ENCODE measurements around the gene FDCSP. TPM values are rescaled to one million over a fixed set of nuclear protein-coding genes. Genes with fewer than 3 reads are reported as not detected.
"Not testable (repeated sequence)": the region's sequence is repeated elsewhere in the genome, so short reads cannot be mapped to it uniquely, and the experiment has no call there.

Gene FDCSP
- total RNA-seq, 1 experiment from 2014 or later = 0.97 TPM

- DNase-seq (ENCODE audit: low read depth) = no peak
These were observed 13.4 kb downstream of the FDCSP start for GRCh38 chr4:70239131-70239883.

GRCh38 chr4:70239884-70240591 is 14.1 kb downstream of the FDCSP start:
- DNase-seq (ENCODE audit: low read depth) = peak; percentile 1

- DNase-seq (ENCODE audit: low read depth) = not testable (repeated sequence)
These were observed 16.4 kb downstream of the FDCSP start, which contains the start of gene CSN3 for GRCh38 chr4:70242297-70242696. CSN3 (plus strand) TSS chr4:70242597; CDS start chr4:70244820, 2,223 bp downstream.

DNA sequence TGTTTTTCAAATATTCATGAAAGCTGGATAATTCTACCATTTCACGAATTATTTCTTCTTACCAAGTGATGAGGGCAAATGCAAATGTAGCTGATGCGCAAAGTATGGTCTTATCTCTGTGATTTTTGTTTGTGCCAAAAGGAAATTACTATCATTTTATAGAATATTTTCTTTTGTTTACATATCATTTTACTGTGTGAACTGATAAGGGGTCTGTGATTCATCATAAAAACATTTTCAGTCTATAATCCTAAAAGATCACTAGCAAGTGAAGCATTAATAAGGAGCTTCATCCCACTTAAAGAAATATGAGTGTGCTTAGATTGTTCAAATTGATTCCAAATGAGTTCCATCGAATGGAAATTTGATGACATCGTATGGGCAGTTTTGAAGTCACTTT is 17.2 kb downstream of the FDCSP start:
- DNase-seq (ENCODE audit: low read depth) = no peak

GRCh38 chr4:70251250-70251944 is 25.5 kb downstream of the FDCSP start:
- no peak for DNase-seq (ENCODE audit: low read depth)

DNA sequence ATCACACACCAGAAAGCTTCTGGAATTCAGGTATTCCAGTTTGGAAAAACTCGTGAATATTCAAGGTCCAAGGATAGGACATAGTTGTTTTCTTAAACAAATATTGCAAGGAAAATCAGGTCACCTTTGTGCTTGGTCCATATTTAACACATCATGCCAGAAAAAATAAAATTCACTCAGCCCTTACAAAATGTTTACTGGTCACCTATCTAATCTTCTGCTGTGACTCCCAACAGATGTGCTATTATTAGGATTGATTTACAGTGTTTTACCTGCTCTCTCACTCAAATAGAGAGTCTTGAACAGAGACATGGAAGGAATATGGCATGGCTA is 26.0 kb downstream of the FDCSP start:
- DNase-seq (ENCODE audit: low read depth) = no peak

- no peak for DNase-seq (ENCODE audit: low read depth)
These were observed 43.8 kb downstream of the FDCSP start for GRCh38 chr4:70269674-70270073.

- no peak for DNase-seq (ENCODE audit: low read depth)
These were observed 51.2 kb downstream of the FDCSP start for GRCh38 chr4:70277121-70277520.

- DNase-seq (ENCODE audit: low read depth) = no peak
These were observed 54.6 kb downstream of the FDCSP start for GRCh38 chr4:70280567-70280966.

Other genes starting within 250 kb of the FDCSP start
- not detected in 2 replicates for gene STATH, start 230.2 kb upstream of the FDCSP start, total RNA-seq (2014; rRNA removed; shearing (Covaris generic))
- not detected in 2 replicates for gene HTN3, start 197.7 kb upstream of the FDCSP start, total RNA-seq (2014; rRNA removed; shearing (Covaris generic))
- gene HTN1, start 175.7 kb upstream of the FDCSP start, total RNA-seq (2014; rRNA removed; shearing (Covaris generic)) = not detected in 2 replicates
- gene PRR27, start 71.9 kb upstream of the FDCSP start, total RNA-seq (2014; rRNA removed; shearing (Covaris generic)) = not detected in 2 replicates
- gene ODAM, start 30.4 kb upstream of the FDCSP start, total RNA-seq (2014; rRNA removed; shearing (Covaris generic)) = not detected in 2 replicates
- gene CSN3, start 16.5 kb downstream of the FDCSP start, total RNA-seq (2014; rRNA removed; shearing (Covaris generic)) = not detected in 2 replicates
- gene CABS1, start 108.9 kb downstream of the FDCSP start, total RNA-seq (2014; rRNA removed; shearing (Covaris generic)) = not detected in 2 replicates
- not detected in 2 replicates for gene SMR3A, start 134.6 kb downstream of the FDCSP start, total RNA-seq (2014; rRNA removed; shearing (Covaris generic))
- not detected in 2 replicates for gene SMR3B, start 157.0 kb downstream of the FDCSP start, total RNA-seq (2014; rRNA removed; shearing (Covaris generic))
- not detected in 2 replicates for gene OPRPN, start 171.8 kb downstream of the FDCSP start, total RNA-seq (2014; rRNA removed; shearing (Covaris generic))
- gene MUC7, start 246.1 kb downstream of the FDCSP start, total RNA-seq (2014; rRNA removed; shearing (Covaris generic)) = not detected in 2 replicates

Data from Daoy (cell line).